ENCODE results near the gene MEGF6.

DNA sequence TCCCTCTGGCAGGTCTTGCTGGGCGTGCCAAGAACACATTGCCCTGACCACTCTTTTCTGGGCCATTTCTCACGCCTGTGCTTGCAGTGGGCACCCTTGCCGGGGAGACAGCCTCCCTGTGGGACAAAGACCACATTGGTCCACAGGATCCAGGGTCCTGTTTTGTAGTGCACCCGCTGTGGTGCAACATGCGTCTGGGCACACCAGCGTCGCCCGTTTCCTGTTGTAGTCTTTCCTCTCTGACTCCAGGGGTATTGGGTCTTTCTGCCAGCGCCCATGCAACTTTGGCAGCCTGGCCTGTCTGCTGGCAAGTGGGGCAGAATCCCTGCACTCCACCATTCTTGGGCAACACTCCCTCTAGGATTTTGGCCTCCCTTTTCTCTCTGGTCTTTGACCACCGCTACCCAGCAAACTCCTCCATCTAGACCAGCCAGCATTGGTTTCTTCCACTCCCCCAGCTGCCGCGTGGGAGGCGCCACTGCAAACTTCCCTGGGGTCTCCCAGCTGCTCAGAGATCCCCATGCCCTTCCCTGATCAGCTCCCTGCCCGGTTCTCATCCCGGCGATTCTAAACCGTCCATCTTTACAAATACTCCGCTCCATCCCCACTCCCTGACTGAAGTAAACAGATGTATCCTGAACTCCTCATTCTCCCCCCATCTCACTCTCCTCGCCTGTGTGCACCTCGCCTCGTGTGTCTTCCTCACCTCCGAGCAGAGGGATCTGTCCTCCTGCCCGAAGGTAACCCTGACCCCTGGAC is 12.3 kb upstream of the MEGF6 start:
- TF ChIP-seq POLR2A (IDR thresholded peaks at IDR 0.05; ENCODE audit: low read depth, low read length) (no peak), POLR2AphosphoS5 (IDR thresholded peaks at IDR 0.05; ENCODE audit: low read depth, low read length) (no peak)
